ENCODE data around the gene PLA2G10.
"Not testable (repeated sequence)": the region's sequence is repeated elsewhere in the genome, so short reads cannot be mapped to it uniquely, and the experiment has no call there.

Gene PLA2G10

GRCh38 chr16:14652726-14653125 is 41.4 kb downstream of the PLA2G10 start:
- H3K36me3 ChIP-seq (ENCODE audit: control insufficient read depth, insufficient read depth, low read length), result peaks cover 22% of the 10 kb centered on the region
- TF ChIP-seq, protein P1, sequence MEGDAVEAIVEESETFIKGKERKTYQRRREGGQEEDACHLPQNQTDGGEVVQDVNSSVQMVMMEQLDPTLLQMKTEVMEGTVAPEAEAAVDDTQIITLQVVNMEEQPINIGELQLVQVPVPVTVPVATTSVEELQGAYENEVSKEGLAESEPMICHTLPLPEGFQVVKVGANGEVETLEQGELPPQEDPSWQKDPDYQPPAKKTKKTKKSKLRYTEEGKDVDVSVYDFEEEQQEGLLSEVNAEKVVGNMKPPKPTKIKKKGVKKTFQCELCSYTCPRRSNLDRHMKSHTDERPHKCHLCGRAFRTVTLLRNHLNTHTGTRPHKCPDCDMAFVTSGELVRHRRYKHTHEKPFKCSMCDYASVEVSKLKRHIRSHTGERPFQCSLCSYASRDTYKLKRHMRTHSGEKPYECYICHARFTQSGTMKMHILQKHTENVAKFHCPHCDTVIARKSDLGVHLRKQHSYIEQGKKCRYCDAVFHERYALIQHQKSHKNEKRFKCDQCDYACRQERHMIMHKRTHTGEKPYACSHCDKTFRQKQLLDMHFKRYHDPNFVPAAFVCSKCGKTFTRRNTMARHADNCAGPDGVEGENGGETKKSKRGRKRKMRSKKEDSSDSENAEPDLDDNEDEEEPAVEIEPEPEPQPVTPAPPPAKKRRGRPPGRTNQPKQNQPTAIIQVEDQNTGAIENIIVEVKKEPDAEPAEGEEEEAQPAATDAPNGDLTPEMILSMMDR (IDR thresholded peaks at IDR 0.05; ENCODE audit: insufficient read depth, low read length, poor library complexity, severe bottlenecking), result no peak
- DNase-seq (ENCODE audit: extremely low read depth, insufficient read length), result no peak
- H3K4me3 ChIP-seq (replicated peaks; ENCODE audit: low read depth, low read length), result no peak overlapping the region
- no peaks in the 10 kb centered on the region for H3K27me3 ChIP-seq (replicated peaks; ENCODE audit: control insufficient read depth, insufficient read depth, low read length)

DNA sequence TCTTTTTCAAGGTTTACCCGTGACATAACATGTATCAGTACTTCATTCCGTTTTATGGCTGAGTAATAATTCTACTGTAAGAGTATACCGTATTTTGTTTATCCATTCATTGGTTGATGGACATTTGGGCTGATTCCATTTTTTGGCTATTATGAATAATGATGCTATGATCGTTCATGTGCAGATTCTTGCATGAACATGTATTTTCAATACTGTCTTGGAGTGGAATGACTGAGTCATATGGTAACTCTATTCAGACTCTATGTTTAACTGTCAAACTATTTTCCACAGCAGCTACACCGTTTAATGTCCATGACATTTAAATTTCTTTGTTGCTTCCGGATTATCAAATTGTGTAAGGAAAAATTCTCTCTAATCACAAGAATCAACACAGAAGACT is 43.5 kb downstream of the PLA2G10 start:
- no peak for DNase-seq (ENCODE audit: extremely low read depth, insufficient read length)
- H3K4me3 ChIP-seq (replicated peaks; ENCODE audit: low read depth, low read length), result no peak overlapping the region
- no peaks in the 10 kb centered on the region for H3K27me3 ChIP-seq (replicated peaks; ENCODE audit: control insufficient read depth, insufficient read depth, low read length)
- TF ChIP-seq, protein P1 (IDR thresholded peaks at IDR 0.05; ENCODE audit: insufficient read depth, low read length, poor library complexity, severe bottlenecking), result no peak
- peaks cover 17% of the 10 kb centered on the region for H3K36me3 ChIP-seq (ENCODE audit: control insufficient read depth, insufficient read depth, low read length)

- TF ChIP-seq, protein P1 (IDR thresholded peaks at IDR 0.05; ENCODE audit: insufficient read depth, low read length, poor library complexity, severe bottlenecking), result no peak
- peaks cover 19% of the 10 kb centered on the region for H3K36me3 ChIP-seq (ENCODE audit: control insufficient read depth, insufficient read depth, low read length)
- no peaks in the 10 kb centered on the region for H3K27me3 ChIP-seq (replicated peaks; ENCODE audit: control insufficient read depth, insufficient read depth, low read length)
- H3K4me3 ChIP-seq (replicated peaks; ENCODE audit: low read depth, low read length), result no peak overlapping the region
- no peak for DNase-seq (ENCODE audit: extremely low read depth, insufficient read length)
Measured at GRCh38 chr16:14649816-14650215, 44.3 kb downstream of the PLA2G10 start.

- TF ChIP-seq, protein P1 (IDR thresholded peaks at IDR 0.05; ENCODE audit: insufficient read depth, low read length, poor library complexity, severe bottlenecking), result no peak
- Histone ChIP-seq H3K36me3 (ENCODE audit: control insufficient read depth, insufficient read depth, low read length) (peaks cover 19% of the 10 kb centered on the region), H3K27me3 (replicated peaks; ENCODE audit: control insufficient read depth, insufficient read depth, low read length) (no peaks in the 10 kb centered on the region), H3K4me3 (replicated peaks; ENCODE audit: low read depth, low read length) (no peak overlapping the region)
- no peak for DNase-seq (ENCODE audit: extremely low read depth, insufficient read length)
Measured at GRCh38 chr16:14641926-14642325, 52.2 kb downstream of the PLA2G10 start.

- no peaks in the 10 kb centered on the region for H3K27me3 ChIP-seq (replicated peaks; ENCODE audit: control insufficient read depth, insufficient read depth, low read length)
- H3K4me3 ChIP-seq (replicated peaks; ENCODE audit: low read depth, low read length), result no peak overlapping the region
- peaks cover 19% of the 10 kb centered on the region for H3K36me3 ChIP-seq (ENCODE audit: control insufficient read depth, insufficient read depth, low read length)
- TF ChIP-seq, protein P1 (IDR thresholded peaks at IDR 0.05; ENCODE audit: insufficient read depth, low read length, poor library complexity, severe bottlenecking), result no peak
- DNase-seq (ENCODE audit: extremely low read depth, insufficient read length), result no peak
Measured at GRCh38 chr16:14641206-14641605, 52.9 kb downstream of the PLA2G10 start.

GRCh38 chr16:14640538-14640937 is 53.6 kb downstream of the PLA2G10 start:
- no peak for DNase-seq (ENCODE audit: extremely low read depth, insufficient read length)
- no peak overlapping the region for H3K4me3 ChIP-seq (replicated peaks; ENCODE audit: low read depth, low read length)
- TF ChIP-seq, protein P1 (IDR thresholded peaks at IDR 0.05; ENCODE audit: insufficient read depth, low read length, poor library complexity, severe bottlenecking), result no peak
- peaks cover 19% of the 10 kb centered on the region for H3K36me3 ChIP-seq (ENCODE audit: control insufficient read depth, insufficient read depth, low read length)
- H3K27me3 ChIP-seq (replicated peaks; ENCODE audit: control insufficient read depth, insufficient read depth, low read length), result no peaks in the 10 kb centered on the region

GRCh38 chr16:14636951-14637240 is 57.2 kb downstream of the PLA2G10 start:
- peaks cover 11% of the 10 kb centered on the region for H3K36me3 ChIP-seq (ENCODE audit: control insufficient read depth, insufficient read depth, low read length)
- not testable (repeated sequence) for H3K4me3 ChIP-seq (replicated peaks; ENCODE audit: low read depth, low read length); H3K27me3 ChIP-seq (replicated peaks; ENCODE audit: control insufficient read depth, insufficient read depth, low read length); DNase-seq (ENCODE audit: extremely low read depth, insufficient read length)

- H3K36me3 ChIP-seq (ENCODE audit: control insufficient read depth, insufficient read depth, low read length), result peaks cover 11% of the 10 kb centered on the region
- not testable (repeated sequence) for H3K27me3 ChIP-seq (replicated peaks; ENCODE audit: control insufficient read depth, insufficient read depth, low read length); DNase-seq (ENCODE audit: extremely low read depth, insufficient read length); H3K4me3 ChIP-seq (replicated peaks; ENCODE audit: low read depth, low read length)
Measured at GRCh38 chr16:14636179-14636950, 57.7 kb downstream of the PLA2G10 start.

All from GM06990 (cell line).